H1 (cell line): Measurements from ENCODE around the gene BCAR3. TPM values are rescaled to one million over a fixed set of nuclear protein-coding genes. Genes with fewer than 3 reads are reported as not detected.

ENCODE experiments used
- SIN3A ChIP-seq, 2 experiments: IDR thresholded peaks in 1 of 2; conservative IDR thresholded peaks in 1 of 2; 2 replicates each; pipeline ENCODE4 v1.6.1; 2011 to 2012; ENCODE audit warnings: low read length in 2 of 2, improper control_type of control experiment in 1 of 2, low read depth in 1 of 2, mild to moderate bottlenecking in 1 of 2
- TAF7 ChIP-seq: optimal IDR thresholded peaks from 2 replicates; pipeline ENCODE3; 2011; ENCODE audit warnings: low read depth, mild to moderate bottlenecking, inconsistent platforms, low read length, moderate library complexity, borderline replicate concordance
- TCF12 ChIP-seq: IDR thresholded peaks from 2 replicates; pipeline ENCODE4 v1.6.1; 2011; ENCODE audit warnings: low read depth, mild to moderate bottlenecking, low read length
- polyA plus RNA-seq, 7 experiments: library from polyadenylated mRNA; depleted of rRNA in 3 of 7; stranded (reverse) in 5 of 7; unstranded in 2 of 7; fragments of >200 nt in 5 of 7; fragments of 200-250 nt in 2 of 7; gene quantifications; 1 replicate in 5 of 7; 2 replicates in 1 of 7; 4 replicates in 1 of 7; pipeline versions ENCODE4 v1.2.1 to v1.2.3, GENCODE V29; 2011 to 2013; ENCODE audit warnings: missing spikeins in 2 of 7, mixed read lengths in 2 of 7
- total RNA-seq: library from RNA; stranded (reverse); fragmentation: NEBNext Ultra II Directional; extraction: Animal tissue kit (Norgen Biotek cat#: 25700); gene quantifications from 2 replicates; pipeline ENCODE4 v1.2.1, GENCODE V29; 2021
- TF ChIP-seq, protein P1 (sequence below), 3 experiments: IDR thresholded peaks; 1 replicate in 2 of 3; 2 replicates in 1 of 3; pipeline versions ENCODE4 v1.5.1 to v1.6.1; 2011; ENCODE audit warnings: low read length in 3 of 3, mild to moderate bottlenecking in 3 of 3, inconsistent platforms in 2 of 3, low read depth in 1 of 3, moderate library complexity in 1 of 3; ENCODE audit not compliant: insufficient read depth in 1 of 3; ENCODE audit errors: control extremely low read depth in 1 of 3

Gene BCAR3
- total and polyA plus RNA-seq, 2 of the 8 experiments (the other 6 are each of a cell fraction or from before 2014, with no cell fraction given), result 5.6 to 9.2 TPM

DNA sequence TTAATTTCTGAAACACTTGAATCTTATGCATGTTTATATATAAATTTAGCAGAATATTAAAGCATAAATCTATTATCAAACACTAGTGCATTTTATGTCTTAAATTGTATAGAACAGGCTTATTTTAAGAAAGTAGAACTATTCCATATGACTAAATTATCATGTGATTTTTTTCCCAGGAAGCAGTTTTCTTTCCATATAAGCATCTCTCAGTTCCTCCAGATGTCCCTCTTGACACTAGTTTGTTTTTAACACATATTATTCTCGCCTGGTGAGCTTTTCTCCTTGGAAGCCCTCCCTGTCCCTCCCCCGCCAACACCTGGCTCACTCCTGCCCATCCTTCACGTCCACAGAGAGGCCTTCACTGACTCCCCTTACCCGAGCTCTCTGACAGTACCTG is 48.3 kb upstream of the BCAR3 start (continued):
- TF ChIP-seq, protein P1, sequence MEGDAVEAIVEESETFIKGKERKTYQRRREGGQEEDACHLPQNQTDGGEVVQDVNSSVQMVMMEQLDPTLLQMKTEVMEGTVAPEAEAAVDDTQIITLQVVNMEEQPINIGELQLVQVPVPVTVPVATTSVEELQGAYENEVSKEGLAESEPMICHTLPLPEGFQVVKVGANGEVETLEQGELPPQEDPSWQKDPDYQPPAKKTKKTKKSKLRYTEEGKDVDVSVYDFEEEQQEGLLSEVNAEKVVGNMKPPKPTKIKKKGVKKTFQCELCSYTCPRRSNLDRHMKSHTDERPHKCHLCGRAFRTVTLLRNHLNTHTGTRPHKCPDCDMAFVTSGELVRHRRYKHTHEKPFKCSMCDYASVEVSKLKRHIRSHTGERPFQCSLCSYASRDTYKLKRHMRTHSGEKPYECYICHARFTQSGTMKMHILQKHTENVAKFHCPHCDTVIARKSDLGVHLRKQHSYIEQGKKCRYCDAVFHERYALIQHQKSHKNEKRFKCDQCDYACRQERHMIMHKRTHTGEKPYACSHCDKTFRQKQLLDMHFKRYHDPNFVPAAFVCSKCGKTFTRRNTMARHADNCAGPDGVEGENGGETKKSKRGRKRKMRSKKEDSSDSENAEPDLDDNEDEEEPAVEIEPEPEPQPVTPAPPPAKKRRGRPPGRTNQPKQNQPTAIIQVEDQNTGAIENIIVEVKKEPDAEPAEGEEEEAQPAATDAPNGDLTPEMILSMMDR (IDR thresholded peaks at IDR 0.05; ENCODE audit: control extremely low read depth in 1 of 3, insufficient read depth in 1 of 3, low read depth in 1 of 3, low read length in 3 of 3), result no peak
- TF ChIP-seq SIN3A (conservative IDR thresholded peaks at IDR 0.05 in 1 of 2, IDR thresholded peaks at IDR 0.05 in 1 of 2; ENCODE audit: low read depth in 1 of 2, low read length in 2 of 2) (no peak), TCF12 (no peak), TAF7 (no peak)
